HG03342 (cell line): ENCODE measurements around the gene STAMBP.
"Not testable (repeated sequence)": the region's sequence is repeated elsewhere in the genome, so short reads cannot be mapped to it uniquely, and the experiment has no call there.

Experiments used
- ATAC-seq: cut with Tn5 transposase; IDR thresholded peaks from one replicate; pipeline ENCODE4 v1.9.1; 2021; ENCODE audit warnings: mild to moderate bottlenecking, moderate library complexity; ENCODE audit not compliant: unreplicated experiment

STAMBP gene

DNA sequence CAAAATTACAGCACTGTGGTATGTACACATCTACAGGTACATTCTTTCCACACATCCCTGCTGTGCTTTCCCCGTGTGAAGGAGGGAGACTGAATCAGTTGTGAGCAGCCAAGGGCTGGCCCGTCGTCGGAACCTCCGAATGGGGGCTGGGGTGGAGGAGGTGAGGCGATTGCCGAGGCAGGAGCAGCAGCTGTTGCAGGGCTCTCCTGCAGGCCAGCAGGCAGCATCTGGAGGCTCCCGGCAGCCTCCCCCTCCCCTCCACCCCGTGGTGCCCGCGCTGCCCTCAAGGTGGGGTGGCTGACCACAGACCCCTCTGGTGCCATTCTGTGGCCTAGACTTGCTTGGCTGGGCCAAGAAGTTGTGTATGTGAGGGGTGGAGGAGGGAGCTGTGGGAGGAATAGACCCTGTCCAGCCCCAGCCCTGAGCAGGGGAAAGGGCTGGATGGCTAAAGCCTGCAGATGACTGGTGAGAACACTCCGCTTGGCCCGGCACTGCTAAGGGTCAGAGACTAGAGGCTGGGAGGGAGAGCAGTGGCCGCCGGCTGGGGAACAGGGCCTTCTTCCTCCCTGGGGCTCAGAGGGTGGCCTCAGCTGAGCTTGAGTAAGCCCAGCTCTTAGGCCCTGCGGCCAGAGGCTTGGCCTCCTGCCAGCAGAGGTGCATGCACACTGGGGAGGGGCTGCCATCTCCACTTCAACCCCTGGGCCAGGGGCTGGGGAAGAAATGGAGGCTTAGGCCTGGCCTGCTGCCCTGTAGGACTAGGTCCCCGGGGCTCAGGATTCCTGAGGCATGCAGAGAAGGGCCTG, 7.6 kb downstream of the STAMBP start:
- no peak for ATAC-seq

DNA sequence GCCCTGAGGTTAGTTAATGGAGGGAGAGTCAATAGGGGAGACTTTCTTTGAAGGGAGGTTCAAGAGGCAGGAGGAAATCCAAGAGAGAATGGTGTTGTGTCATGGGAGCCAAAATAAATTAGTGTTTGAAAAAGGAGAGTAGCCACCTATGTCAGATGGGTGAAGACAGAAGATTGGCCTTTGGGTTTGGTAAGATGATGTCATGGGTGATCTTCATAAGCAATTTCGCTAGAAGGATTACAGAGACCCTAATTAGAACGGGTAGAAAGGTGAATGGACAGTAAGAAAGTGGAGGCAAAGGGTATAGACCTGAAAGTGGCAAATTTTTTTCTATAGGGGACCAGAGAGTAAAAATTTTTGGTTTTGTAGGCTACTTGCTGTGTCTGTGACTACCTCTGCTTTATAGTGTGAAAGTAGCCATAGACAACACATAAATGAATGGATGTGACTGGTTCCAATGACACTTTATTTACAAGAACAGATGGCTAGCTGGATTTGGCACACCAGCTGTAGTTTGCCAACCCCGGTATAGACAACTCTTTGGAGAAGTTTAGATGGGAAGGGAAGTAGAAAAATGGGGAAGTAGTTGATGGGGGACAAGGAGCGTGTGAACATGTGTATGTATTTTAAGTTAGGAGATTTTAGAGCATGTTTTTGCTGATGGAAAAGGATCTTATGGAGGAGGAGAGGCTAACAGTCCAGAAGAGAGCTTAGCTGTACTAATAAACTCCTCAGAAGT, 9.3 kb downstream of the STAMBP start:
- ATAC-seq: no peak

DNA sequence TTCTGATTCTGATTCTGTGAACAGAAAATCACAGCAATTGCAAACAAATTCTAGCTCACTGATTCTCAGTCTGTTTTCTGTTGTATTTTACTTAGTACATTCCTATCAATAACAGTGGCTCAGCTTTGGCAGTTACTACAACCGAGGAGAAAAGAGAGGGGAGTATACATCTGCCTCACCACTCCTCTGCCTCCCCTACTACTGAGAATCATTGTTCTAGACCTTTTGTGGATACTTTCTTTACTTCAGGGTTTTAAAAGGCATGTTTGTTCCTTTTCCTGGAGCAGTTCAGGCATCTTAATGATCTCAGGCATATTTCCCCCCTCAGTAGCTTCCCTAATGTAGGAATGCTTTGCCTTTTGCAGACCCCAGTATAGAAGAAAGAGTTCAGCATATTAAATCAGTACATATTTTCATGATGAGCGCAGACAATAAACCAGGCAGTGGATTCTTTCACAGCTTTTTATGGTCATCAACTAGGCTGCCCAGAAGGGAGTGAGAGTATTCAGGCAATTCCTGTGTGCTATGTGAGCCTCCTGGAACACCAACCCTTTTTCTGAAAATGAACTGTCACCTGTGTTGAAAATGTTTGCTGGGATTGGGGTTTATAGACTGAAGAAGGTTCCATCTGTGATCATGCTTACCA, 10.3 kb downstream of the STAMBP start:
- ATAC-seq: no peak

DNA sequence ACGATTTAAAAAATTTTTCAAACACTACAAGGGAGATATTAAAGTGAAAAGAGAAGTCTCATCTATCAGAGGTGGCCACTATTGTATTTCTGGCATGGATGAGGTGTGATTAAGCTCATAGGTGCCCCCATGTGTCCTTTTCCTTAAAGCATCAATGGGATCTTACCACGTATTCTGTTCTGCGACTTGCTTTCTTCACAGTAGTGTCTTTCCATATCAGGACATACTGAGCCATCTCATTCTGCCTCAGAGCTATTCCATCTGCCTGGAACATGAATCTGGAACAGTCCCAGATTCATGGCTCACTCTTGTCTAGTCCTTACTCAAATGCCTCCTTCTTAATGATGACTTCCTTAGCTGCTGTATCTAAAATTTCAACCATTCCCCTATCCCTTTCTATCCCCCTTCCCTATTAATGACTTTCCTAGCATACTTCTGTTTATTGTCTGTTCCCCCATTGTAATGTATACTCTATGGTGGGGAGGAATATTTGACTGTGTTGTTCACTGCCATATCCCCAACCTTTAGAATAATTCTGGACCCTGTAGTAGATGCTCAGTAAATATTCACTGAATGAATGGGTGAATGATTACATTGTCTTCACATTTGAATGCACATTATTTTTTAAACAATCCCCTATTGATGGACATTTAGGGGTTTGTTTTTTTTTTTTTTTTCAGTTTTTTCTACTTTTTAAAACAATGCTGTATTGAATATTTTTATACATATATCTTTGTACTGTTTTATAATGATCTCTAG, 11.1 kb downstream of the STAMBP start:
- no peak for ATAC-seq

DNA sequence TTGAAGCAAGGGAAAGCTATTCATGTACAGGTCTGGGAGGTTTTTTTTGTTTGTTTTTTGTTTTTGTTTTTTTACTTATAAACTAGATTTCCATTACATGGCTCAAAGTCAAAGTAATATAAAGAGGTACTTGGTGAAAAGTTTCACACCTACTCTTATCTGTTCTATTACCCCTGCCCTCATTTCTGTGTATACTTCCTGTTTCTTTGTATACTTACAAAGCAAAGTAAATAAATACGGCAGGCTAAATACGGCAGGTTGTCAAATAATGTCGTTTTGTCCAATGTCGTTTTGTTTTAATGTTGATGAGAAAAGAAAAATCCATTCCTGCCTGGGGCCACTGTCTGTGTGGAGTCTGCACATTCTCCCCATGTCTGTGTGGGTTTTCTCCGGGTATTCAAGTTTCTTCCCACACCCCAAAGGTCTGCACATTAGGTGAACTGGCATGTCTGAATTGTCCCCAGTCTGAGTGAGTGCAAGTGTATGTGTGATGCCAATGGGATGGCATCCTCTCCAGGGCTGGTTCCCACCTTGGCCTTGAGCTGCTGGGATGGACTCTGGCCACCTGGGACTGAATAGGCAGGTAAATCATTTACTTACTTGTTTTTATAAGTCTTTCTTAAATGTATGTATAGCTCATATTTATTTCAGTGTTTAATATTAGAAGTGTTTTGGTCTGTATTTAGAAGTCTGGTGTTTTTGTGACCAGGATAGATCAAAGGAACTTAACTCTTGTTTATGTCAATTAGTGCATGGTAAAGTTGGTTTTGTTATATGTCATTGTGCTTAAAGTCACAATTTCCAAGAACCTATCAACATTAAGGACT, 13.4 kb downstream of the STAMBP start:
- ATAC-seq: no peak

DNA sequence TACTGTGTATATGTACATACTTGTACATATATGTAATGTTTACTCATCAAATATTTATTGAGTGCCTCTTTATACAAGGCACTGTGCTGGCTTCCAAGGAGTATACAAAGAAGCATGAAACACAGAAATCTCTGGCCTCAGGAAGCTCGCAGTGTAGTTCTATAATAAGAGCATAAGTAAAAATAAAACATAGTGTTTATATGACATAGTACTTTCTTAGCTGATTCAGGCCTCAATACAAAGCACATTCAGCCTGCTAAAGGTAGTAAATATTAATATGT, 13.9 kb downstream of the STAMBP start:
- no peak for ATAC-seq

DNA sequence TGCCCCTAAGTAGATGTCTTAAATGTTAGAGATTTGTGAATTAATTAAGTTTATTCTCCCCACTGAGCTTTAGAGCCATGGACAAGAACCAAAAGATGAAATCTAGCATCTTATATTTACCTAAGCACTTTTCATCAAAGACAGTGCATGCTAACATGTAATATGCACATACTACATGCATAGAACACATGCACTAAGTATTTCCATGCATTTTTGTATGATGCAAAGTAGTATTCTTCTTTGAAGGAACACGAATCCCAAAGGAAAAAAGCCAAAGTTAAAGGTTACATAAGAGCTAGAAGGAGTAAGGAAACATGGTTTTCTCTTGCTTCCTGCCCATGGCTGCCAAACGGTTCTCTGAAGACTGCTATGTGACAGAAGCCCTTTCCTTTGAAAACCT, 15.3 kb downstream of the STAMBP start:
- no peak for ATAC-seq

DNA sequence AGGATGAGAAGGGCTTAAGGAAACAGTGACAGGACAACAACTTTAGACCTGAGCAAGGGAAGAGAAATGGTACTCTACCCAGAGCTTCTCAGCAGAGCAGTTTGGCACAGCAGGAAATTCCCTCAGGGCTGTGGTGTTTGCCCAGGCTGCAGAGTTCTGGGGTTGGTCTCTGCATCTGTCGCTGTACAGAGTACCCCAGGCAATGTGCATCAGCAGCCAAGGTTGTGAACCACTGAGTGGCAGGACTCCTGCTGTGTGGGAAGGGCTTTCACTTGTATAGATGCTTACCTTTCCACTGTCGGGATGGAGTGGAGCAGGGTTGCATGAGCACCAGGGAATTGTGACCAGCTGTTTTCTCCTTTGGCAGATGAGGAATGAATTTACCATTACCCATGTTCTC, 21.2 kb downstream of the STAMBP start:
- ATAC-seq: no peak

DNA sequence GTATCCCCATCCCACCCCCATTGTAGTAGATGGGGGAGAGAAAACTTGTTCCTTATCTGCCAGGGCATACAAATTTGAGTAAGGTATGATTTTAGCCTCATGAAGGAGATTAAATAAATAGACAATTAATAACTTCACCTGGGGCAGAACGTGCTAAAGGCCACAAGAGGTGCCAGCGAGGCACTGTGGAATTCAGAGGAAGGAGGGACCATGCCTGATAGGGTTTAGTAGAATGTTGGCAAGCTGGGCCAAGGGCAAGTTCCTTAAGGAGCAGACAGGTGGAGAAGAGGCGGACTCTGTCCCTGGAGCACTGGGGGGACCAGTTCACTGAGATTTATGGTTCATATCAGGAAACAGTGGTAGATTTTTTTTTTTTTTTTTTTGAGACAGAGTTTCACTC, 22.5 kb downstream of the STAMBP start:
- ATAC-seq: no peak

DNA sequence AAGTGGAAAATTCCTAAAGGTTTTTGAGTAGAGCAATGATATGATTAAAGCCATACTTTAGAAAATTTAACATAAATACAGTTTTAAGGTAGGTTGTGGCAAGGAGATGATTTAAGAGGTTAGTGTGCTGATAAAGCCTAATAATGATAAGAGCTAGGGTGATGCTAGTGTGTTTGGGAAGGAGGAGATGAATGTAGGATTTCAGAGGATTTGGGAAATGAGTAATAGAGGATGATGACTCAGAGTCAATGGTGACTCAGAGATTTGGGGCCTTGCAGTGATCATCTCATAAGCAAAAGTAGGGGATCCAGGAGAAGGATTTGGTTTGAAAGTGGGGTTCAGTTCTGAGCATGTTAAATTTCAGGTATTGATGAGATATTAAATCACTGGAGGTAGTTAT, 23.3 kb downstream of the STAMBP start:
- ATAC-seq: no peak

DNA sequence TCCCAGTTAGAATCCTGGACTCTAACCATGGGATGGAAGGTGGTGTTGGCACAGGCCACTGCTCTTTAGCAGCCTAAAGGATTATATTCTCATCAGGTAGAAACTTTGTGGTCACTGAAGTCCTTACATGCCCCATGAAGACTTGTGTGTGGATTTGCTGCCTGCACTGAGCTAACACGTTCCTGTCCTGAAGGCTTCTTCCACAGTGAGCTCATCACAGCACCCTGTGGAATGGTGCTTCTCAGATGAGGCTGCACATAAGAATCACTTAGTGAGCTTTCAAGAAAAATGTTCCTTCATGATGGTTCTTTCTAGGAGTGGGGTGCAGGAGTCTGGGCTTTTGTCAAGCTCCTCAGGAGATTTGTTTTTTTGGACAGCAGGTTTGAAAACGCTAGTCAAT, 26.8 kb downstream of the STAMBP start:
- no peak for ATAC-seq

DNA sequence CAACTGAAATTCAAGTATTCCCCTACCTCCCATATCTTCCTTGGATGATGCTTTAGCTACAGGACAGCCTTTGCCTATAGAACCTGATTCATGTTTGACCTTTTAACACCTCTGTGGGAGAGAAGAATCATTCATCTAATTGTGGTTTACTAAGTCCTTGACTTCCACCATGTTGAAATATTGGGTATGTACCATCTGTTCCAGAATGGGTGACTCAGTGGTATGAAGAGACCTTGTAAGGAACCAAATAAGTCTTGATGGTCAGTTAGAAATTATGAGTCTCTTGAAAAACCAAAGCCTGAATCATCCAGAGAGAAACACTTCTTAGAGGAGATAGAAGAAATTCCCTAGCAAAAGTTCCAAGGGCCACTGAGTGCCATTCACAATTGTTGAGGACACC, 27.5 kb downstream of the STAMBP start:
- no peak for ATAC-seq

DNA sequence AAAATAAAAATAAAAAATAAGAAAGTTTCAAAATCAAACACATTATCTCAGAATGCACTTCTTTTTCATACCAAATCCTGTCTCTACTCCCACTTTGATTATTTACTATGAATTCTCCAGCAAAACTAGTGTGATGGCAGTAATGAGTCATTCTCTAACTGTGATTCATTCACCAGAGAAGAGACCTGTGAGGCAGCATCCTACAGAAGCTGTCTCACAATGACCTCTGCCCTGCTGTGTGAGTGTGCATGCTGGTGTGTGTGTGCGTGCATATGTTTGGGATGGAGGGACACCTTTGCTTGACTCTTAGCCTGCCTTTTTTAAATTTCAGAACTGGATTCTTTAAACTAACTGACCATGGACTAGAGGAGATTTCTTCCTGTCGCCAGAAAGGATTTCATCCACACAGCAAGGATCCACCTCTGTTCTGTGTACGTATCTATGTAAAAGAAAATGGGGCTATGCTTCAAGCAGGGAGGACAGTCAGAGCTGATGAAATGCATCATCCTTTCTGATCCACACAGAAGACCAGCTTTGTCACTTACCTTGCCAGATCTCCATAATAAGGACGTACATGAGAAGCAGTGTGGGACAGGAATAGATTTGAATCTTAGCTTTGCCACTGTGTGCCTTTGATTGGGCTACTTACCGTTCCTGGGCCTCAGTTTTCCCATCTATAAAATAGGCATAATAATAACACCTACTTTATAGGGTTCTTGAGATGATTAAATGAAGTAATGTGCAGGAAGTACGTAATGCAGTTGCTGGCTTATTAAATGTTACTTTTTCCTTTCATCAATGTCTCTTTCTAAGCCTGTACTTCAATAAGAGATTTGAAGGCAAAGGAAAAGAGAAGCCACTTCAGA, 31.2 kb downstream of the STAMBP start:
- ATAC-seq: no peak

DNA sequence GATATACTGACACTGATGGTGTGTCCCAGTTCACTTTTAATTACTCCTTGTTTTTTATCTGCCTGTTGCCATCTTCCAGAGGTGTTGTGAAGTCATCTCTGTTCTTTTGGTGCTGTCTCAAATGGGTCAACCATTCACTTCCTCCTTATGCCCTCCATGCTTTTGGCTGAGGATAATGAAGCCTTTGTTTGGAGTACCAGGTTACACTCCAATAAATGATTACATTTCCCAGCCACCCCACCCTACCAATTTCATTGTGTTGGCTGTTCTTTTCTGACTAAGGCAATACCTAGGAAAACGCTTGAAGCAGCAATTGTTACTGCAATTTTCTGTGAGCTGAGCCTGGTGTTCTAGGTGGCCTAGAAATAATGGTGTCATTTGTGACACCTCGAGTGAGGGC, 34.2 kb downstream of the STAMBP start:
- no peak for ATAC-seq

DNA sequence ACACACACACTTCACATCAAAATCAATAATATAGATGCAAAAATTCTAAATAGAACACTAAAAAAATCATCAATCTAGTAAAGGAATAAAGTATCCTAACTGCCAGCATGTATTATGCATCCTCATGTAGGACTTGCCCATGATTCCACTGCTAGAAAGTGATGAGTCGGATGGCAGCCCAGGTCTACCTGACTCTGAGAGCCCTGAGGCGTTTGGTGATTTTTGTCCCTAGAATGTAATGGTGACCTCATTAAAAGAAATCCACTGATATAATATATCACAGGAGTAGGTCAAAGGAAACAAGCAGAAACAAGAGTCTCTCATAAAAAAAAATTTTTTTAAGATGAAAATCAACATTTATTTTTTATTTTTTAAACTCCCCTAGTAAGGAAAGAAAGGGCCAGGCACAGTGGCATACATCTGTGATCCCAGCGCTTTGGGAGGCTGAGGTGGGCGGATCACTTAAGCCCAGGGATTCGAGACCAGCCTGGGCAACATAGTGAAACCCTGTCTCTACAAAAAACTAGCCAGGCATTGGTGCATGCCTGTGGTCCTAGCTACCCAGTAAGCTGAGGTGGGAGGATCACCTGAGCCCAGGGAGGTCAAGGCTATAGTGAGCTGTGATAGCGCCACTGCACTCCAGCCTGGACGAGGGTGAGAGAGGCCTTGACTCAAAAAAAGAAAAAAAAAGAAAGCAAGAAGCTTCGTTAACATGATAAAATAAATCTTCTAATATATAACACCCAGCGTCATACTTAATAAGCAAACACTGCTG, 39.6 kb downstream of the STAMBP start:
- ATAC-seq: no peak

DNA sequence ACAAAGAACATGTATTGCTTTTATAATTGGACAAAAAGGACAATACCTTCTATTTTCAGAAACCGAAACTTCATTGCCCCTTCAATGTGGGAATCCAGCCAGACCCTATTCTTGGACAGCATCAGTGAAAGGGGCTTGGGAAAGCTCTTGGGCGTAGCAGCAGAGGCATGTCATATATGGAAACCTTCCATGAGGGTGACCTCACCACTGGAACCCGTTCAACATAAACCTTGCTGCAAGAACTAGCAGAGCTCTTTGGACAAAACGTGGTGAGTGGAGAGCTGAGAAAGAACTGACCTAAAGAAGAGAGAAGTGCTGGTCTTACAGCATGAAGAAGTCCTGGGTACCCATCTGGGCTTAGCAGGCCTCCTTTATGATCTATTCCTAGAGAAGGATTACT, 41.3 kb downstream of the STAMBP start:
- ATAC-seq: no peak

DNA sequence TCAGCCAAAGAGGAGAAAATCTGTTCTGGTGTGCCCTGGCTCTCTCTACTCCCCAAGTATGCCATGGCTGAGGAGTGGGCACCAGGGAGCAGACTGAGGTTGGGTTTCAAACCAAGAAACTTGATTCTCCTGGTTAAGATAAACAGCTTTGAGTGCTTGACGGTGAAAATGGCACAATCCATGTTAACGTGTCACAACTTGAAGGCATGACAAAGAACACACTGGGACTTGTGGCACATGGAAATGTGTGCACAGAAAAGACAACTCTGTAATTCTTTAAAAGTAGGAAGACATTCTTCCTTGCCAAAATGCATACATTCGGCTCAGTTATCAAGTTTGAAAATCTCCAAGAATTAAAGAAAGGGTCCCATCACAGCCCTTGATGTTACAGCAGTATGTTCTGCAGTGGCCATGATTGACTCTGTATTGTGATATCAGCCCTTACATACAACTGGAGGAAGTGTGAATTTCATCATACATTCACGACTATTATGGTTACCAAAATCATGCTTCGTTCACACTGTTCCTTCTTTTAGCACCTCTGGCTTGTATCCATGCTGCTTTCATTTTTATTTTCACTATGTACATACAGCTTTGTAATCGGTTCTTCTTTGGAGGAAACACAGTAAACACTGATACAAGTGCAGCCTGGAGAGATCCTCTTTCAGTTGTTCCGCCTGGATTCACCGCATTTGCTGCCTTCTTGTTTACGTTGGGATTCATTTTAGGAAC, 48.5 kb downstream of the STAMBP start:
- ATAC-seq: no peak

DNA sequence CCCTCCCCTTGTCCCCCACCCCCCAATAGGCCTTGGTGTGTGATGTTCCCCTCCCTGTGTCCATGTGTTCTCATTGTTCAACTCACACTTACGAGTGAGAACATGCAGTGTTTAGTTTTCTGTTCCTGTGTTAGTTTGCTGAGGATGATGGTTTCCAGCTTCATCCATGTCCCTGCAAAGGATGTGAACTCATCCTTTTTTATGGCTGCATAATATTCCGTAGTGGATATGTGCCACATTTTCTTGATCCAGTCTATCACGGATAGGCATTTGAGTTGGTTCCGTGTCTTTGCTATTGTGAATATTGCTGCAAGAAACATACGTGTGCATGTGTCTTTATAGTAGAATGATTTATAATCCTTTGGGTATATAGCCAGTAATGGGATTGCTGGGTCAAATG, 49.2 kb downstream of the STAMBP start:
- not testable (repeated sequence) for ATAC-seq
